Coronary artery (tissue), 2 donors: ENCODE data around the gene CEPT1.

Source experiments
- DNase-seq: peaks from one replicate; pipeline ENCODE4 v3.0.0-alpha.2; 2017; ENCODE audit warnings: low spot score
- H3K27ac ChIP-seq, 2 donors: fragments of 200-600 bp; sonication (generic); one replicate each; pipeline ENCODE4 v1.5.1; 2016 to 2019
- H3K4me3 ChIP-seq: fragments of 200-600 bp; sonication (generic); 2 replicates; pipeline ENCODE4 v1.5.1; 2016; ENCODE audit warnings: mild to moderate bottlenecking, moderate library complexity
- CTCF ChIP-seq: fragments of 200-600 bp; sonication (generic); IDR thresholded peaks from one replicate; pipeline ENCODE4 v1.5.1; 2019; ENCODE audit warnings: antibody characterized with exemption

The CEPT1 gene

GRCh38 chr1:111163363-111163762 is 23.3 kb downstream of the CEPT1 start:
- H3K4me3 ChIP-seq, result no peak overlapping the region
- no peak for TF ChIP-seq CTCF
- no peak for DNase-seq
- H3K27ac ChIP-seq, result no peak overlapping the region

GRCh38 chr1:111164151-111164550 is 24.1 kb downstream of the CEPT1 start:
- no peak for DNase-seq
- Histone ChIP-seq H3K4me3 (no peak overlapping the region), H3K27ac (no peak overlapping the region)
- no peak for TF ChIP-seq CTCF

- DNase-seq, result no peak
- H3K4me3 ChIP-seq, result no peak overlapping the region
- no peak overlapping the region for H3K27ac ChIP-seq
- TF ChIP-seq CTCF, result no peak
Observed at GRCh38 chr1:111172463-111172862, 32.4 kb downstream of the CEPT1 start.

- H3K27ac ChIP-seq, result no peak overlapping the region
- H3K4me3 ChIP-seq, result no peak overlapping the region
- no peak for TF ChIP-seq CTCF
- DNase-seq, result no peak
Observed at GRCh38 chr1:111174070-111174469, 34.0 kb downstream of the CEPT1 start.

GRCh38 chr1:111175349-111175748 is 35.3 kb downstream of the CEPT1 start:
- no peak for TF ChIP-seq CTCF
- no peak for DNase-seq

GRCh38 chr1:111176678-111177077 is 36.7 kb downstream of the CEPT1 start:
- Histone ChIP-seq H3K27ac (no peak overlapping the region), H3K4me3 (no peak overlapping the region)
- DNase-seq, result no peak
- TF ChIP-seq CTCF, result no peak

More at GRCh38 chr1:111175349-111175748, 35.3 kb downstream of the CEPT1 start:
- Histone ChIP-seq H3K4me3 (no peak overlapping the region), H3K27ac (no peak overlapping the region)

GRCh38 chr1:111179968-111180533 is 40.0 kb downstream of the CEPT1 start:
- TF ChIP-seq CTCF, result no peak
- Histone ChIP-seq H3K4me3 (no peak overlapping the region), H3K27ac (no peak overlapping the region)
- no peak for DNase-seq
